Osteocyte (in vitro differentiated cells): ENCODE measurements around the gene NSF. TPM values are rescaled to one million over a fixed set of nuclear protein-coding genes. Genes with fewer than 3 reads are reported as not detected.
"Not testable (repeated sequence)": the region's sequence is repeated elsewhere in the genome, so short reads cannot be mapped to it uniquely, and the experiment has no call there.

ENCODE experiments used
- DNase-seq: peaks from one replicate; pipeline ENCODE4 v3.0.0; 2021; ENCODE audit warnings: mixed read lengths; ENCODE audit not compliant: unreplicated experiment; ENCODE audit errors: extremely low spot score
- H3K27ac Mint-ChIP-seq: one replicate; pipeline ENCODE4 v1.8.0; 2021; ENCODE audit warnings: mild to moderate bottlenecking, mixed read lengths; ENCODE audit not compliant: unreplicated experiment
- H3K27me3 Mint-ChIP-seq: one replicate; pipeline ENCODE4 v1.8.0; 2021; ENCODE audit warnings: mixed read lengths; ENCODE audit not compliant: unreplicated experiment
- H3K36me3 Mint-ChIP-seq: one replicate; pipeline ENCODE4 v1.8.0; 2021; ENCODE audit warnings: mixed read lengths; ENCODE audit not compliant: unreplicated experiment
- H3K4me1 Mint-ChIP-seq: one replicate; pipeline ENCODE4 v1.8.0; 2021; ENCODE audit warnings: mixed read lengths; ENCODE audit not compliant: unreplicated experiment
- H3K4me3 Mint-ChIP-seq: one replicate; pipeline ENCODE4 v1.8.0; 2021; ENCODE audit warnings: mild to moderate bottlenecking, moderate library complexity, mixed read lengths; ENCODE audit not compliant: unreplicated experiment
- H3K9me3 Mint-ChIP-seq: one replicate; pipeline ENCODE4 v1.8.0; 2021; ENCODE audit warnings: mixed read lengths; ENCODE audit not compliant: unreplicated experiment
- CTCF ChIP-seq: fragments of 200-600 bp; sonication (generic); IDR thresholded peaks from 2 replicates; pipeline ENCODE4 v1.5.0; 2021; ENCODE audit warnings: antibody characterized with exemption, mild to moderate bottlenecking, moderate library complexity
- total RNA-seq: library from RNA; stranded (reverse); gene quantifications from 2 replicates; pipeline ENCODE4 v1.2.1, GENCODE V29; 2021

Gene NSF
- total RNA-seq, 1 donor from 2014 or later: 48.0 TPM

DNA sequence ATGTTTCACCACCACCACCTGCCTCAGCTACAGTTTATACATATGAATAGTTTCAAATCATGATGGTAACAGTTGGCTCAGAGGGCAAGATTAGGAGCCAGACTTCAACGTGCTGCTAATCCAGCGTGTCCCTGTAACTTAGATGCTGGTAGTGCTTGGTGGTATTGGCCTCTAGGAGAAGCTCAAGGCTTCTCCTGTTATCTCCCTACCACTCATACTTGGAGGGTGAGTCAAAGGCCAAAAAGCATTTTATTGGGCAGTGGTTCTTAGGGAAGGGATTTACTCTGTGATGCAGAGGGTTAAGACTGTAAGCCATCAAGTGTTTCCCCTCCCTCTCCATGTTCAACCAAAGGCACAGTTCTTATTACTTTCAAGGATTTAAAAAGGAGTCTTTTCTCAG lies 82.3 kb downstream of the NSF start:
- H3K4me1 Mint-ChIP-seq, DNase-seq, H3K27me3 Mint-ChIP-seq, H3K9me3 Mint-ChIP-seq, H3K4me3 Mint-ChIP-seq, H3K27ac Mint-ChIP-seq, H3K36me3 Mint-ChIP-seq: not testable (repeated sequence)

DNA sequence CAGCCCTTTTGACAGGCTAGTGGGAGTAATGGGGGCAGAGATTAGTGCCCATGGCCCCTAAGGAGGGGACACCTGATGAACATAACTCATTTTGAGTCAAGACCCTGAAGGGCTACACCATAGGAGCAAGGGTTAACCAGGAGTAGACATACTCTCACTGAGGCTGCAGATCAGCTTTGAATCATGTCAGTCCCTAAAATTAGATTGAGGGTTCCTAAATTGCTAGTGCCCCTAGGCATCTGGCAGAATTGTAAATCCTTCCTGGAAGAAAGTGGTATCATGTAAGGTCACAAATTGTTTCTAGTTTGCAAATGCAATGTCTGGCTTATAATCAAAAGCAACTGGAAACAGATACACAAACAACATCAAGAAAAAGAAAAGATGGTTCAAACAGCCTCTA lies 87.3 kb downstream of the NSF start:
- H3K36me3 Mint-ChIP-seq, H3K27me3 Mint-ChIP-seq, H3K27ac Mint-ChIP-seq, H3K9me3 Mint-ChIP-seq, H3K4me3 Mint-ChIP-seq, DNase-seq, H3K4me1 Mint-ChIP-seq: not testable (repeated sequence)

GRCh38 chr17:46683653-46684052 lies 93.2 kb downstream of the NSF start:
- not testable (repeated sequence) for DNase-seq

GRCh38 chr17:46685284-46685683 lies 94.8 kb downstream of the NSF start:
- not testable (repeated sequence) for H3K27me3 Mint-ChIP-seq, H3K36me3 Mint-ChIP-seq, H3K4me1 Mint-ChIP-seq, H3K9me3 Mint-ChIP-seq, H3K27ac Mint-ChIP-seq, H3K4me3 Mint-ChIP-seq, DNase-seq

More at GRCh38 chr17:46683653-46684052, 93.2 kb downstream of the NSF start:
- H3K27ac Mint-ChIP-seq, H3K27me3 Mint-ChIP-seq, H3K9me3 Mint-ChIP-seq, H3K36me3 Mint-ChIP-seq, H3K4me1 Mint-ChIP-seq, H3K4me3 Mint-ChIP-seq: not testable (repeated sequence)

GRCh38 chr17:46692196-46692595 lies 101.7 kb downstream of the NSF start:
- H3K27me3 Mint-ChIP-seq, H3K4me3 Mint-ChIP-seq, DNase-seq, H3K4me1 Mint-ChIP-seq, H3K9me3 Mint-ChIP-seq, H3K27ac Mint-ChIP-seq, H3K36me3 Mint-ChIP-seq: not testable (repeated sequence)

DNA sequence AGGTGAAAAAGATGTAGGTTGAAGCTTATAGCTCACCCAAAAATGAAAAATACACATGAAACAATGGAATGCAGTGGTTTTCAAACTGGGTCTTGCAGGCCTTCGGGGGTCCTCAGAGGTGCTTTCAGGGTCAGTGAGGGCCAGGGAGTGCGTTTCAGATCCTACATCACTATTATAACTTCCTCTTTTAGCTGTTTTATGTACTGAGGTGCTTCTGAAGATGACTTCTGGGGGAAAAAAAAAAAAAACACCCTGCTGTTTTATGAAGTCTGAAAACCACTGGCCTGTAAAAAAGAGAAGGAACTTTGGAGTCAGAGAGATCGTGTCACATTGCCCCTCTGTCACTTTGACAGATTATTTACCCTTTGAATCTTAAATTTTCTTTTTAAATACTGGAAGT lies 102.8 kb downstream of the NSF start:
- not testable (repeated sequence) for H3K9me3 Mint-ChIP-seq, H3K36me3 Mint-ChIP-seq, H3K4me3 Mint-ChIP-seq, DNase-seq, H3K27me3 Mint-ChIP-seq, H3K4me1 Mint-ChIP-seq, H3K27ac Mint-ChIP-seq

DNA sequence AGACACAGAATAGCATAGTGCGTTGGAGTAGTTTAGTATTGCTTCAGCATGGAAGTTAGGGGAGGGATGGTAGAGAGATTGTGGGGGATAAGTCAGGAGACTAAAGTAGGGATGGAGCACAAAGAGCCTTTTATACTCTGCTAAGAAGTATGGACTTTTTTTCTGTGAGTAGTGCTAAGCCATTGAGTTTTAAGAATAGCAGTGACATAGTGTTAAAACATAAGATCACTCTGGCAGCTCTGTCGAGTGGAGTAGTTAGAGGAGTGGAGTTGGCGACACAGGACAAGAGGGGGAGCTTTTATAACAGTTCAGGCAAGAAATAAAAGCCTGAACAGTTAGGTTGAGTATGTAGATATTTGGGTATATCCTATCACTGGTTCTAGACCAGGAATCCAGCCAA lies 106.1 kb downstream of the NSF start:
- H3K4me1 Mint-ChIP-seq, H3K9me3 Mint-ChIP-seq, H3K27me3 Mint-ChIP-seq, DNase-seq, H3K4me3 Mint-ChIP-seq, H3K27ac Mint-ChIP-seq, H3K36me3 Mint-ChIP-seq: not testable (repeated sequence)

GRCh38 chr17:46699014-46699413 lies 108.5 kb downstream of the NSF start:
- not testable (repeated sequence) for H3K4me1 Mint-ChIP-seq, H3K9me3 Mint-ChIP-seq, DNase-seq, H3K36me3 Mint-ChIP-seq, H3K27me3 Mint-ChIP-seq, H3K4me3 Mint-ChIP-seq, H3K27ac Mint-ChIP-seq

DNA sequence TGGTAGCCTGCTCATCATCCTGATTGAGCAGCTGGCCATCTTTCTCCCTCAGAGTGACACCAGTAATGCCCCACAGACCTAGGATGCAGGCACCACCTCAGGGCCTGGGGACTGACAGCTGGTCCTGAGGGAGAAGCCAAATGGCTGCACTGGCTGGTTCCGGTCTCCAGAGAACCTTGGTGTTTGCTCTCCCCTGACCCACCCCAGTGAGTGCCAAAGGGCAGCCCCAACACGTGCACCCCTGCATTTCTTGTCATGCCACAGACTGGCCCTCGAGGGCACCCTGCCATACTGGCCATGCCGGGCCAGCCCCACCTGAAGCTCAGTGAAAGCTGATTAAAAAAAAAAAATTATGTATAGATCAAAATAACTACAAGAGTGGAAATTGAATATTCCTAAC lies 127.5 kb downstream of the NSF start:
- H3K9me3 Mint-ChIP-seq: peaks cover 3% of the 10 kb centered on the region
- peaks cover 14% of the 10 kb centered on the region for H3K36me3 Mint-ChIP-seq
- H3K27me3 Mint-ChIP-seq: no peaks in the 10 kb centered on the region
- no peak for DNase-seq
- H3K4me3 Mint-ChIP-seq: no peak overlapping the region
- TF ChIP-seq CTCF: no peak
- H3K27ac Mint-ChIP-seq: no peak overlapping the region
- H3K4me1 Mint-ChIP-seq: no peaks in the 10 kb centered on the region
